ENCODE data around the gene FABP1.

DNA sequence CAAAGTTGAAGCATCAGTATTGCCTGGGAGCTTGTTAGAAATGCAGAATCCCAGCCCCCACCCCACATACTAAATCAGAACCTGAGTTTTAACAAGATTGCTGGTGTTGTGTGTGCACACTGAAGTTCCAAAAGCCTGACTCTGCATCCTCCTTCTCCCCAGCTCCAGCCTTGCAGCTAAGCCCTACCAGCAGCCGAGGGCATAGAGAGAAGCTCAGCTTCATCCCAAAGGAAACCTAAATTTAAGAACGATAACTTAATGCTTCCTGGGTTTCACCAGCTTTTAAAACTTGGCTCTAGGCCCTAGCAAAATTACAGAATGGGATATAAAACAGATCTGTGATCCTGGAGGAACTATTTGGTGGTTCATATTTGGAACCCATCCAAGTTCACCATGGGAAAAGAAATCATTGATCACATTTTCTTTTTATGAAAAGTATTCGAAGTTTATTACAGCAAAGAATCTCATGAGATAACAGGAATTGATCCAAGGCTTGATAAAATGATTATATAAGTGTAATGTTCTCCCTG, 49.2 kb downstream of the FABP1 start:
- TF ChIP-seq, protein P1, sequence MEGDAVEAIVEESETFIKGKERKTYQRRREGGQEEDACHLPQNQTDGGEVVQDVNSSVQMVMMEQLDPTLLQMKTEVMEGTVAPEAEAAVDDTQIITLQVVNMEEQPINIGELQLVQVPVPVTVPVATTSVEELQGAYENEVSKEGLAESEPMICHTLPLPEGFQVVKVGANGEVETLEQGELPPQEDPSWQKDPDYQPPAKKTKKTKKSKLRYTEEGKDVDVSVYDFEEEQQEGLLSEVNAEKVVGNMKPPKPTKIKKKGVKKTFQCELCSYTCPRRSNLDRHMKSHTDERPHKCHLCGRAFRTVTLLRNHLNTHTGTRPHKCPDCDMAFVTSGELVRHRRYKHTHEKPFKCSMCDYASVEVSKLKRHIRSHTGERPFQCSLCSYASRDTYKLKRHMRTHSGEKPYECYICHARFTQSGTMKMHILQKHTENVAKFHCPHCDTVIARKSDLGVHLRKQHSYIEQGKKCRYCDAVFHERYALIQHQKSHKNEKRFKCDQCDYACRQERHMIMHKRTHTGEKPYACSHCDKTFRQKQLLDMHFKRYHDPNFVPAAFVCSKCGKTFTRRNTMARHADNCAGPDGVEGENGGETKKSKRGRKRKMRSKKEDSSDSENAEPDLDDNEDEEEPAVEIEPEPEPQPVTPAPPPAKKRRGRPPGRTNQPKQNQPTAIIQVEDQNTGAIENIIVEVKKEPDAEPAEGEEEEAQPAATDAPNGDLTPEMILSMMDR (IDR thresholded peaks at IDR 0.05), result no peak
- TF ChIP-seq POLR2A (IDR thresholded peaks at IDR 0.05), result no peak
